Right renal cortex interstitium (tissue), 3 donors: ENCODE measurements around the gene PDCD1. TPM values are rescaled to one million over a fixed set of nuclear protein-coding genes. Genes with fewer than 3 reads are reported as not detected.
"Not testable (repeated sequence)": the region's sequence is repeated elsewhere in the genome, so short reads cannot be mapped to it uniquely, and the experiment has no call there.

Experiments used
- DNase-seq, 3 donors: peaks; one replicate each; pipeline ENCODE4 v3.0.0-alpha.2; 2013; ENCODE audit warnings: low read depth in 3 of 3, low spot score in 2 of 3
- polyA plus RNA-seq, 3 donors: library from polyadenylated mRNA; unstranded; fragments of 120-200 nt; gene quantifications; one replicate each; pipeline ENCODE4 v1.2.1, GENCODE V29; 2013; ENCODE audit not compliant: insufficient read length in 3 of 3

PDCD1 gene
- under 1 TPM in 1 of 3 donors, not detected in 2; 0.15 TPM for polyA plus RNA-seq

DNA sequence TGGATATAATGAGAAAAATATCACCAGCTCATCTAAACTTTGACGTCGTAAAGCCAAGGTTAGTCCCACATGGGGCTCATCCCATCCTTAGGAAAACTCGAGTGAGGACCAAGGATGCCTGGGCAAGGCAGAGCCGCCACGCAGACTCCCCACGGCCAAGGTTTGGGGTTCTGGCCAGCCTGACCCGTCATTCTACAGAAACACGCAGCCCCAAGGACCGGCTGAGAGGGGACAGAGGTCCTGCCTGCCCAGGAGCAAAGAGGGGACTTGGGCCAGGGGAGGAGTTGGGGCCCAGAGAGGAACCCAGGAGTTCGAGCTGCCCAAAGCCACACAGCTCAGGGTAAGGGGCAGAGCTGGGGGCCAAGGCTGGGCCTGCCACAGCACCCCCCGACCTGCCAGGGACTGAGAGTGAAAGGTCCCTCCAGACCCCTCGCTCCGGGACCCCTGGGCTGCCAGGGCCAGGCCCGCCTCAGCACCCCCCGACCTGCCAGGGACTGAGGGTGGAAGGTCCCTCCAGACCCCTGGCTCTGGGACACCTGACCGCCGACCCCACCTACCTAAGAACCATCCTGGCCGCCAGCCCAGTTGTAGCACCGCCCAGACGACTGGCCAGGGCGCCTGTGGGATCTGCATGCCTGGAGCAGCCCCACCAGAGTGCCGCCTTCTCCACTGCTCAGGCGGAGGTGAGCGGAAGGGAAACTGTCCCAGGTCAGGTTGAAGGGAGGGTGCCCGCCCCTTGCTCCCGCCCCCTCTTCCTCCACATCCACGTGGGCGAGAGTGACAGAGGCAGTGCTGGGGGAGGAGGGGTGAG lies at the start of gene PDCD1:
PDCD1 (minus strand) TSS at position 689 of the 811 bp plus-strand sequence; CDS start at position 633, 56 bp downstream.
- DNase-seq, result no peak

GRCh38 chr2:241907831-241908230 lies 49.1 kb upstream of the PDCD1 start:
- DNase-seq, result not testable (repeated sequence)

DNA sequence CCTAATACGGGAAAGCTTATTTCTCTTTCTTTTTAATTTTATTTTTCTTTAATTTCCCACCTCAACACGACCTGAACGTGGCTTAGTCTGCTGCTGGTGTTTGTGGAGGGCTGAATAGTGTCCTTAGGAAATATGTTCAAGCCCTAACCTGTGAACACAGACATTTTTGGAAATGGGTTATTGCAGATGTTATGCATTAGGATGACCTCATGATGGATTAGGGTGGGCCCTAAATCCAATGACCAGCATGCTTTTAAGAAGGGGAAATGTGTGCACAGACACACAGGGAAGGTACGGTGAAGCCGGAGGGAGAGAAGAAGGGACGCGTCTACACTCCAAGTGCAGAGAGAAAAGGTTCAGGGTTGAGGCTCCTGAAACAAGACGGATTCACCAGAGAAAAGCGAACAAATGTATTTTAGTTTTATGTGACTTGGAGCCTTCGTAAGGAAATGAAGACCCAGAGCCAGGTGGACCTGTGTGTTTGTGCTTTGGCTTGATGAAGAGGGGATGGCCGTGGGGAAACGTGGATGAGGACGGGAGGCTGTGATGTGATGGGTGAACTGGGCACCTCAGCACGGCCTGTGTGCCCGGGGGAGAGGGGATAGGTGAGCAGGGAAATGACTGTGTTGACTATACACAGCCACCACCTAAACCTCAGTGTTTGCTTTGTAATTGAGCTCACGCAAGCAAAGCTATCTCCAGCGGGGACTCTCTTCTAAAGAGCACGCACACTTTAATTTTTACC lies 48.3 kb upstream of the PDCD1 start:
- no peak for DNase-seq

DNA sequence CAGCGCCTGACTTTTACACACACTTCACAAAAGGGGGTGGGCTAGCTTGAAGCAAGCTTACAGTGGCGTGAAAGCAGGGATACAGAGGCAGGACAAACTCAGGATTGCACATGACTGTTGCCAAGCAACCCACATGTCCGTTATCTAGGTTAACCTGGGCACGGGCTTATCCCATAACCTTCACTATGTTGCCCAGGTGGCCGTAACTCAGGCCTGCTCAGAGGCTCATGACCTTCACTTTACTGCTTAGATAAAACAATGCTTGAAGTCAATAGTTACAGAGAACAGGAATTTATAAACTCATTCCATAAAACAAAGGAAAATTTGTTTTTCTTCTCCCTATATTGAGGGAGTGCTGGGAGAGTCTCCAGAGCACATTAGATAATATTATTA lies 47.7 kb upstream of the PDCD1 start:
- DNase-seq, result not testable (repeated sequence)

GRCh38 chr2:241905716-241906377 lies 47.2 kb upstream of the PDCD1 start:
- no peak for DNase-seq

DNA sequence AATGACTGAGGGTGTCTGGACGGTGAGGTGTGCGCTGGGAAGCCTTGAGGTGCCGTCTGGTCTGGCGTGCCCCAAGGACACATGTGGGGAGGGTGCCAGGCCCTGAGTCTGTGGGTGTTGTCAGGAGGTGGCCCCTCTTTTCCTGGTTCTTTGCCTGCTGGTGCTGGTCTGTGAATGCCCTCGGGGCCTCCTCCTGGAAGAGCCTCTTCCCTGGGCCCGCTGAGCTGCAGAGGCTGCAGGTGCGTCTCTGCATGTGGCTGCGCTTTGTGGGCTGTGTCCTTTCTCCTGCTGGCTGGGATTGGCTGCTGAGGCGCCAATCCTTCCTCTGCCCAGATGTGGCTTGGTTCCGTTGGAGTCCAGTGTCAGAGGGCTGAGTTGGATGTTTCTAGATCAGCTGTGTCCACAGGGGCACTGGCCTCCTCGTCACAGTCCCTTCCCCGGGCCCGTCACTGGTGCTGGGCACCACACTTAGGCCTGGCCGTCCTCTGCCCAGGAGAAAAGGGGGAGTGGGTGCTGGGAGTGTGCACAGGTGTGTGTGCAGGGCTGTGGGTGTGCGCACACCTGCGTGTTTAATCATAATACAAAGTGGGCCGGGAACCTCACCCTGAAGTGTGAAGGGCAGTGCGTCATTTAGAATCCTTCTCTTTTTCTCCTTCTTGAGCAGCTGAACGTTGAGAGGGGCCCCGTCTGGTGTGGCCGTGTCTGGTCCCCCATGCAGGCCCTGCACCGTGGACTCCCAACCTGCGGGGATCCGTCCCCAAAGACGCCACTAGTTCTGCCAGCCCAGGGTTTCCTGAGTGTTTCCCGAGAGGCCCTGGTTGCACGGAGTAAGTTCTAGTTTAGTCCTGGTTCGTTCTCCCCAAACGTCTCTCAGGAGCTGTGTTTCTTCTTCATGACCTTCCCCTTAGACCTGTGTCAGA lies 46.4 kb upstream of the PDCD1 start:
- DNase-seq, result no peak

DNA sequence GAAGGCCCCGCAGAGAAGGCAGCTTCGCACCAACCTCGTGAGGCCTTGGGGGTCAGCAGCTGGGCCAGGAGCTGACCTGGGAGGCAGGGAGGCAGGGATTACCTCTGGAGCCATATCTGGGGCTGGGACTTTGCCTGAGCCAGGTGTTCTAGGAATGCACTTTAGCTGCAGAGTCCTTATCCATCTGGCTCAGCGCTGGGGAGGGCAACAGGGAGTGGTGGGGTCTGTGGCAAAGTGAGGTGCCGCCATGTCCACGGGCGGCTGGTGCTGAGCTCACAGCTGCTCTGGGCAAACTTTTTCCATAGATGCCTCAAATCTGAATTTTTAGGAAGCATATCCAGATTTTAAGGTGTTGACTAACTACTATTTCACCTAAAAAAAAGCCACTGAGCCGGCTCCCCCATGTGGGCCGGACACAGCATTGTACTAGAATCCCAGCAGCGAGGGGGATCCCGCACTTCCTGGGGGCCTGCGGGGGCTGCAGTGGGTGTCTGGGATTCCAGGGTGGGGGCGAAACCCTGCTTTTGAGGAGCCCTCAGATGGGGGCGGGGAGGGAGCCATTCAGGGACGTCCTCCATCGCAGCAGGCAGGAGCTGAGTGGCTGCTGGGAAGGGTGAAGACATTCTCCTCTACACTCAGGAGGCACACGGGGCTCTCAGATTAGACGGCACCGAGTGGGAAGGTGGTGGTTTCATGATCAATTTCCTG lies 45.5 kb upstream of the PDCD1 start:
- DNase-seq, result no peak

DNA sequence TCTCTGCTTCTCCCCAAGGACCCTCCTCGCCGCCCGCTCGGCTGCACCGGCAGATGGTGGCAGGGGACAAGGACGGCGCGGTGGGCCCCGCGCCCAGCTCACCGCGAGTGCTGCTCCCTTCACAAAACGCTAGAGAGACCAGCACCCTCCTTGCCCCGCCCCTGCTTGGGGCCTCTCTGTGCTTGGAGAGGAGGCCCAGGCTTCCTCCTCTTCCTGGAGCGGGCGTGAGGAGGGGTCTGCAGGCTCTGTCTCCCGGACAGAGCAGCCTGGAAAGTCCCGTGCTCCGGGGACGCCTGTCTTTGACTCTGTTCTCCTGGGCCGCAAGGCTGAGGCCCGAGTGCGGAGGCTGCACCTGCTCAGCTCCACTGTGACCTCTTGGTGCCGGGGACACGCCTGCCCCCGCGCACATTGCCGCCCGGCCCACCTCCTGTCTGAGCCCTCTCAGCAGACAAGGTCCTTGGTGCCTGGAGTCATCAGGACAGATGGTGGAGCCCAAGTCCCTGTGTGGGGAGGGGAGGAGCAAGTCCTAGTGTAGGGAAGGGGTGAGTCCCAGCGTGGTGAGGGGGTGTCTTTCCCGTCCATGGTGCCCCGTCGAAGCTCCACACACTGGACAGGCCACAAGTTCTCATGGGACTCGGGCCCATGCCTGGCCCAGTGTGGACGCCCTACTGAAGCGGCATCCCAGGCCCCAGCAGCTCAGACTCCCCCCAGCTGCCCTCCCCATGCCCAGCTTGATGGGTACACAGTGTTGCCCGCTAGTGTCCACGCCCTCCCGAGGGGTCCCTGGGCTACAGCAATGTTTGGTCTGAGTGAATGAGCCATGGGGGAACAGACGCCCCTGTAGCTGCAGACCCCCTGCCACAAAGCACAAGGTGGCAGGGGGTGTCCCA lies 44.7 kb upstream of the PDCD1 start:
- no peak for DNase-seq

DNA sequence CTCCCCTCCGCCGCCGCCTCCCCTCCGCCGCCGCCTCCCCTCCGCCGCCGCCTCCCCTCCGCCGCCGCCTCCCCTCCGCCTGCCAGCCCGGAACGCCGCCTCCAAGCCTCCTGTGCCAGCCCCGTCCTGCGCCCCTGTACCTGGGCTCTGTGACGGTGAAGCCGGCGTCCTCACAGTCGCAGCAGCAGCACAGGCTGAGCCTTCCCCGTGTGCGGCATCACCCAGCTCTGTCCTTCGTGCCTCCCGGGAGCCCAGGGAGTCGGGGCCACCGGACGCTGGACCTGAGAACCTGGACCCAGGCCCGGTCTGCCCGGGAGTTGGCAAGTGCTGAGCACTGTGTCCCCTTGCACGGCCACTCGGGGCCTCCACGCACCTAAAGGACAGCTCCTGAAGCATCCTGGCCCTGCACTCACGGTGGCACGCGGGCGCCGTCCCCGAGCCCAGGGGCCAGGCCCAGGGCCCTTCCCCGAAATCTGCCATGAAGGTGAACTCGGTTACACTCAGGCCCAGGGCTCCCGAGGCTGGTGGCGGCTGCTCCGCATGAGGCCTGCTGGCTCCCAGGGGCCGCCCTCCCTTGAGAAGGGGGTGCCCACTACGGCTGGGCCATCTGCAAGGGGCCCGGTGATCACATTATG lies 43.8 kb upstream of the PDCD1 start:
- DNase-seq, result no peak

GRCh38 chr2:241901500-241902351 lies 43.0 kb upstream of the PDCD1 start:
- no peak for DNase-seq

DNA sequence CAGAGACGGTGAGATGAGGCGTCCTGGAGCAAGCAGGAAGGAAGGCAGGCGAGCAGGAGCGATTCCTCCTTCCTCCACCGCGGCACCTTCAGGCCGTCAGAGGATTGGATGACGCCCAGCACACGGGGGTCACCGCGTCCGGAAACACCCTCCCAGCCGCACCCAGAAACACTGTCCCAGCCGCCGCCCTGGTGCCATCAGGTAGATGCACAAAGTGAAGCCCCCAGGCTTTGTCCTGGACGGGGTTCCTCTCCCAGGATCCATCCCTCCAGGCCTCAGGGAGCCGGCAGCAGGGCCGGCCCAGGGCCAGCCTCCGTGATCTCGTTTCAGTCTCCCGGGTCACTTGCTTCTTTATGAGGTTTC lies 42.3 kb upstream of the PDCD1 start:
- no peak for DNase-seq

- no peak for DNase-seq
Measured at GRCh38 chr2:241900251-241901017, 41.7 kb upstream of the PDCD1 start.

DNA sequence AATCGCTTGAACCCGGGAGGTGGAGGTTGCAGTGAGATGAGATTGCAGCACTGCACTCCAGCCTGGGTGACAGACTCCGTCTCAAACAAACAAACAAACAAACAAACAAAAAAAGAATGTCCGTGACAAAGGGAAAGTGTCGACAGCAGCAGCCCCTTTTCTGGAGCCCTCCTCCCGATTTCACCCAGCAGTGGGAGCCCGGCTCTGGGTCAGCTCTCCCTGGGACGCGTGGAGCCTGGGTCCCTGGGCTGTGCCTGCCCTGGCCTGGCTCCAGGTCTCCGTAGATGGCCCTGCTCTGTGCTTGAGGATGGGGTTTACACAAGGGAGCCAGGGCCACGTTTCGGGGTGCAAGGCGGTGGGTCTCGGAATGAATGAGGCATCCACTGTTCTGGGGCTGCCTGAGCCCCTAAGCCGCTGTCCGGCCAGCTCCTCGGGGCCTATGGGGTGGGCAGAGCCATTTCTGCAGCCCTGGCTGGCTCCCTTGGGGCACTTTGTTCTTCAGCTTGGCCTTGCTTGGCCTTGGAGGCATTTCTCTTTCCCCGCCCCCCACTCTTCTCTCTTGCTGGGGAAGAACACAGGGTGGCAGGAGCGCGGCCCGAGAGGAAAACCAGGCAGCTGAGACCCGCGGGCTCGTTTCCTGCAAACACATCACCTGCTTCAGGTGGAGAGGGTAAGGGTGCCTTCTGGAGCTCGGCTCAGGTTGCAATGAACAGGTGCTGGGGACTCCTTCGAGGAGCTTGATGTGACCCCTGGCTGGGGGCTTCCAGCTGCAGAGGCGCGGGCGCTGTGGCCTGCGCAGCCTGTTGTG lies 40.0 kb upstream of the PDCD1 start:
- no peak for DNase-seq

GRCh38 chr2:241897231-241897916 lies 38.7 kb upstream of the PDCD1 start:
- DNase-seq, result no peak

- DNase-seq, result no peak
Measured at GRCh38 chr2:241896746-241897201, 38.1 kb upstream of the PDCD1 start.
